MM.1S (cell line): Measurements from ENCODE around the gene LAD1.
A peak's percentile ranks its signal among the peaks of the same experiment; 100 is the strongest.

ENCODE experiments used
- DNase-seq: peaks from one replicate; pipeline ENCODE4 v3.0.0-alpha.2; 2015
- H2AFZ ChIP-seq: fragments of 300-600 bp; sonication (generic); 2 replicates; pipeline ENCODE4 v1.6.0; 2016; ENCODE audit warnings: antibody characterized with exemption, low read length
- H3F3A ChIP-seq: fragments of 300-600 bp; sonication (generic); 2 replicates; pipeline ENCODE4 v1.6.1; 2016; ENCODE audit warnings: mild to moderate bottlenecking, antibody characterized with exemption, low read length, moderate library complexity, mixed read lengths; ENCODE audit not compliant: insufficient read depth
- H3K27ac ChIP-seq: fragments of 300-600 bp; sonication (generic); 2 replicates; pipeline ENCODE4 v1.5.1; 2016; ENCODE audit warnings: mild to moderate bottlenecking, low read length
- H3K27me3 ChIP-seq: fragments of 300-600 bp; sonication (generic); replicated peaks from 2 replicates; pipeline ENCODE4 v1.6.0; 2016; ENCODE audit warnings: low read length; ENCODE audit not compliant: insufficient read depth
- H3K36me3 ChIP-seq: fragments of 300-600 bp; sonication (generic); replicated peaks from 2 replicates; pipeline ENCODE4 v1.6.1; 2016; ENCODE audit warnings: mild to moderate bottlenecking, low read length, mixed read lengths; ENCODE audit not compliant: insufficient read depth
- H3K4me1 ChIP-seq: fragments of 300-600 bp; sonication (generic); 2 replicates; pipeline ENCODE4 v1.6.1; 2016; ENCODE audit warnings: low read length, mixed read lengths
- H3K4me2 ChIP-seq: fragments of 300-600 bp; sonication (generic); 2 replicates; pipeline ENCODE4 v1.6.0; 2016; ENCODE audit warnings: low read depth, low read length
- H3K4me3 ChIP-seq: fragments of 300-600 bp; sonication (generic); 2 replicates; pipeline ENCODE4 v1.5.1; 2016; ENCODE audit warnings: low read length, mixed read lengths
- H3K79me2 ChIP-seq: fragments of 300-600 bp; sonication (generic); 2 replicates; pipeline ENCODE4 v1.6.1; 2016; ENCODE audit warnings: mixed run types, low read length, mixed read lengths
- H3K9ac ChIP-seq: fragments of 300-600 bp; sonication (generic); 2 replicates; pipeline ENCODE4 v1.6.1; 2016; ENCODE audit warnings: low read length, mixed read lengths
- H3K9me2 ChIP-seq: fragments of 300-600 bp; sonication (generic); replicated peaks from 2 replicates; pipeline ENCODE4 v1.6.1; 2016; ENCODE audit warnings: mild to moderate bottlenecking, low read length, mixed read lengths; ENCODE audit not compliant: insufficient read depth
- H3K9me3 ChIP-seq: fragments of 300-600 bp; sonication (generic); replicated peaks from 2 replicates; pipeline ENCODE4 v1.6.1; 2016; ENCODE audit warnings: mild to moderate bottlenecking, low read length, mixed read lengths; ENCODE audit not compliant: insufficient read depth
- H4K20me1 ChIP-seq: fragments of 300-600 bp; sonication (generic); 2 replicates; pipeline ENCODE4 v1.6.1; 2016; ENCODE audit warnings: mild to moderate bottlenecking, low read length, moderate library complexity, mixed read lengths; ENCODE audit not compliant: insufficient read depth
- CTCF ChIP-seq: fragments of 300-600 bp; sonication (generic); IDR thresholded peaks from 2 replicates; pipeline ENCODE4 v1.5.1; 2016; ENCODE audit warnings: antibody characterized with exemption, low read length, mixed read lengths
- EZH2 ChIP-seq: fragments of 300-600 bp; sonication (generic); optimal IDR thresholded peaks from 2 replicates; pipeline ENCODE3; 2017; ENCODE audit warnings: low read depth, mild to moderate bottlenecking, antibody characterized with exemption, low read length, mixed read lengths
- EZH2phosphoT487 ChIP-seq: fragments of 300-600 bp; sonication (generic); IDR thresholded peaks from 2 replicates; pipeline ENCODE4 v1.6.1; 2018; ENCODE audit warnings: antibody characterized with exemption, low read length

Gene LAD1

GRCh38 chr1:201399352-201400126, 415 bp upstream of the LAD1 start:
- DNase-seq = no peak
- Histone ChIP-seq H3K9ac (no peak overlapping the region), H3K4me2 (peak overlapping the region; percentile 54; the same call in 1 of the 2 replicates), H4K20me1 (no peaks in the 10 kb centered on the region), H3K4me3 (peak overlapping the region; percentile 20; the same call in 1 of the 2 replicates), H2AFZ (peak overlapping the region; percentile 15; the same call in 1 of the 2 replicates), H3K27me3 (peaks cover 91% of the 10 kb centered on the region), H3K27ac (no peak overlapping the region), H3K9me2 (no peaks in the 10 kb centered on the region), H3K4me1 (no peaks in the 10 kb centered on the region), H3K36me3 (no peaks in the 10 kb centered on the region), H3K9me3 (no peaks in the 10 kb centered on the region), H3F3A (no peaks in the 10 kb centered on the region), H3K79me2 (no peaks in the 10 kb centered on the region)
- TF ChIP-seq CTCF (no peak), EZH2 (peak; percentile 95), EZH2phosphoT487 (0 out of 2 replicates have a peak, but pooled peaks have one; percentile 22)

GRCh38 chr1:201397675-201398074, 1.4 kb downstream of the LAD1 start:
- H3K4me2 ChIP-seq = no peak overlapping the region
- H3F3A ChIP-seq = no peaks in the 10 kb centered on the region
- H3K4me1 ChIP-seq = no peaks in the 10 kb centered on the region
- H3K9me3 ChIP-seq = no peaks in the 10 kb centered on the region
- no peaks in the 10 kb centered on the region for H3K9me2 ChIP-seq
- H3K36me3 ChIP-seq = no peaks in the 10 kb centered on the region
- no peak overlapping the region for H2AFZ ChIP-seq
- H3K27me3 ChIP-seq = peaks cover 83% of the 10 kb centered on the region
- no peaks in the 10 kb centered on the region for H3K79me2 ChIP-seq
- no peak overlapping the region for H3K4me3 ChIP-seq
- no peak overlapping the region for H3K27ac ChIP-seq
- no peaks in the 10 kb centered on the region for H4K20me1 ChIP-seq
- TF ChIP-seq CTCF = no peak
- no peak for DNase-seq
- no peak overlapping the region for H3K9ac ChIP-seq

DNA sequence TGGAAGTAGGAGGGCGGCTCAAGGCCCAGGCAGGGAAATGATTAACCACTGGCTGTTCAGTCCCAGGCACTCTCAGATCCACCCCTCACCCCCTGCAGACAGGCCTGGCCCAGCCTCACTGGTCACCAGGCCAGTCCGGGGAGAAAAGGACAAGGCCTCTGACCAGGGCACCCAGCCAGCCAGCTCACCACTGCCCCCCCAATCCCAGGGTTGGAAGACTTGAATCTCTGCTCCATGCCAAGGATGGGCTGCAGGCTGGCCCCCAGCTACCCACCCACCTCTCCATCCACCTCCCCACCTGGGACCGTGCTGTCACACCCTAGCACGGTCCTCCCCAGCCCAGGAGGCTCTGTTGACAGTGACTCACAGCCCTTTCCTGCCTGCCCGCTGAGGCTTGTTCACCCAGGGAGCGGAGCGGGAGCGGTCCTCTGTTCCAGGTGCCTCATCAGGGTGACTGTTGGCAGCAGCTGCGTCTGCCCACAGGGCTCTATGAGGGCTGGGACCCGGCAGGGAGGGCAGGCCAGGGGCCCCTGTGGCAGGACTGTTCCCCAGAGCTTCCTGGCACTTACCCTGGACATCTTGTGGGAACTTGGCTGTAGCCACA, 2.2 kb downstream of the LAD1 start:
- H3K9ac ChIP-seq = no peak overlapping the region
- H3K79me2 ChIP-seq = no peaks in the 10 kb centered on the region

More for the DNA sequence above, 2.2 kb downstream of the LAD1 start:
- Histone ChIP-seq H3K27me3 (peaks cover 82% of the 10 kb centered on the region), H3K36me3 (no peaks in the 10 kb centered on the region), H3K4me2 (no peak overlapping the region), H4K20me1 (no peaks in the 10 kb centered on the region), H3K27ac (no peak overlapping the region), H3K4me3 (no peak overlapping the region), H3K4me1 (no peaks in the 10 kb centered on the region), H3K9me3 (no peaks in the 10 kb centered on the region), H2AFZ (no peak overlapping the region), H3F3A (no peaks in the 10 kb centered on the region), H3K9me2 (no peaks in the 10 kb centered on the region)
- no peak for DNase-seq
- no peak for TF ChIP-seq CTCF
- no peak for TF ChIP-seq EZH2phosphoT487
- no peak for TF ChIP-seq EZH2
